ENCODE measurements around the gene GAL3ST2.
A peak's percentile ranks its signal among the peaks of the same experiment; 100 is the strongest.
"Not testable (repeated sequence)": the region's sequence is repeated elsewhere in the genome, so short reads cannot be mapped to it uniquely, and the experiment has no call there.

GAL3ST2 gene

GRCh38 chr2:241729868-241730267, 46.8 kb upstream of the GAL3ST2 start:
- Histone ChIP-seq H3K27me3 (replicated peaks; ENCODE audit: insufficient read depth, low read length) (no peaks in the 10 kb centered on the region), H3K4me1 (ENCODE audit: low read length) (no peaks in the 10 kb centered on the region; the same call in 1 of the 2 replicates), H2AFZ (ENCODE audit: low read length) (no peak overlapping the region), H3F3A (ENCODE audit: insufficient read depth, low read length) (no peaks in the 10 kb centered on the region; the same call in 1 of the 2 replicates), H4K20me1 (ENCODE audit: insufficient read depth, low read length) (no peaks in the 10 kb centered on the region), H3K27ac (ENCODE audit: low read length) (no peak overlapping the region), H3K9me2 (replicated peaks; ENCODE audit: insufficient read depth, low read length) (no peaks in the 10 kb centered on the region), H3K4me2 (ENCODE audit: low read depth, low read length) (no peak overlapping the region), H3K36me3 (replicated peaks; ENCODE audit: insufficient read depth, low read length) (no peaks in the 10 kb centered on the region), H3K9me3 (replicated peaks; ENCODE audit: insufficient read depth, low read length) (no peaks in the 10 kb centered on the region), H3K79me2 (ENCODE audit: low read length) (no peaks in the 10 kb centered on the region), H3K4me3 (ENCODE audit: low read length) (no peak overlapping the region), H3K9ac (ENCODE audit: low read length) (no peak overlapping the region)
- no peak for TF ChIP-seq EZH2phosphoT487 (IDR thresholded peaks at IDR 0.05; ENCODE audit: low read length)
- no peak for TF ChIP-seq CTCF (IDR thresholded peaks at IDR 0.05; ENCODE audit: low read length)
- TF ChIP-seq EZH2 (optimal IDR thresholded peaks at IDR 0.05; ENCODE audit: low read depth, low read length), result no peak
- DNase-seq, result no peak

GRCh38 chr2:241730671-241731293, 45.8 kb upstream of the GAL3ST2 start:
- H3K9me2 ChIP-seq (replicated peaks; ENCODE audit: insufficient read depth, low read length), result no peaks in the 10 kb centered on the region
- no peak for TF ChIP-seq CTCF (IDR thresholded peaks at IDR 0.05; ENCODE audit: low read length)
- no peak for TF ChIP-seq EZH2 (optimal IDR thresholded peaks at IDR 0.05; ENCODE audit: low read depth, low read length)
- TF ChIP-seq EZH2phosphoT487 (IDR thresholded peaks at IDR 0.05; ENCODE audit: low read length), result no peak
- H3K79me2 ChIP-seq (ENCODE audit: low read length), result no peaks in the 10 kb centered on the region
- peaks cover 3% of the 10 kb centered on the region for H3K4me1 ChIP-seq (ENCODE audit: low read length)
- no peaks in the 10 kb centered on the region for H3K27me3 ChIP-seq (replicated peaks; ENCODE audit: insufficient read depth, low read length)
- no peak for DNase-seq
- H2AFZ ChIP-seq (ENCODE audit: low read length), result no peak overlapping the region
- no peak overlapping the region for H3K27ac ChIP-seq (ENCODE audit: low read length)
- no peaks in the 10 kb centered on the region for H3K36me3 ChIP-seq (replicated peaks; ENCODE audit: insufficient read depth, low read length)
- no peak overlapping the region for H3K4me2 ChIP-seq (ENCODE audit: low read depth, low read length)
- H3K4me3 ChIP-seq (ENCODE audit: low read length), result no peak overlapping the region
- H3F3A ChIP-seq (ENCODE audit: insufficient read depth, low read length), result no peaks in the 10 kb centered on the region; the same call in 1 of the 2 replicates
- no peaks in the 10 kb centered on the region for H4K20me1 ChIP-seq (ENCODE audit: insufficient read depth, low read length)
- no peak overlapping the region for H3K9ac ChIP-seq (ENCODE audit: low read length)
- no peaks in the 10 kb centered on the region for H3K9me3 ChIP-seq (replicated peaks; ENCODE audit: insufficient read depth, low read length)

GRCh38 chr2:241732513-241733186, 44.0 kb upstream of the GAL3ST2 start:
- H3K9ac ChIP-seq (ENCODE audit: low read length); H4K20me1 ChIP-seq (ENCODE audit: insufficient read depth, low read length); H3K27me3 ChIP-seq (replicated peaks; ENCODE audit: insufficient read depth, low read length); H3F3A ChIP-seq (ENCODE audit: insufficient read depth, low read length); H3K79me2 ChIP-seq (ENCODE audit: low read length); H3K9me3 ChIP-seq (replicated peaks; ENCODE audit: insufficient read depth, low read length); H3K4me3 ChIP-seq (ENCODE audit: low read length); H3K4me1 ChIP-seq (ENCODE audit: low read length); H3K4me2 ChIP-seq (ENCODE audit: low read depth, low read length); H3K9me2 ChIP-seq (replicated peaks; ENCODE audit: insufficient read depth, low read length); H2AFZ ChIP-seq (ENCODE audit: low read length); H3K27ac ChIP-seq (ENCODE audit: low read length); H3K36me3 ChIP-seq (replicated peaks; ENCODE audit: insufficient read depth, low read length): not testable (repeated sequence)
- peak; percentile 2; the same call in 1 of the 2 replicates for TF ChIP-seq CTCF (IDR thresholded peaks at IDR 0.05; ENCODE audit: low read length)
- DNase-seq, result peak; percentile 14
